Peyer's patch (tissue), 4 donors: Measurements from ENCODE around the gene ERAL1. TPM values are rescaled to one million over a fixed set of nuclear protein-coding genes. Genes with fewer than 3 reads are reported as not detected.

Source experiments
- DNase-seq, 3 donors: peaks; one replicate each; pipeline ENCODE4 v3.0.0-alpha.2; 2017 to 2019
- H3K27ac ChIP-seq, 4 donors: fragments of 200-600 bp; sonication (generic); one replicate each; pipeline ENCODE4 v1.5.1; 2016 to 2019
- H3K27me3 ChIP-seq, 2 donors: fragments of 200-600 bp; sonication (generic); one replicate each; pipeline ENCODE4 v1.5.1; 2019
- H3K36me3 ChIP-seq, 3 donors: fragments of 200-600 bp; sonication (generic); one replicate each; pipeline ENCODE4 v1.5.1; 2016 to 2019
- H3K4me1 ChIP-seq, 4 donors: fragments of 200-600 bp; sonication (generic); one replicate each; pipeline ENCODE4 v1.5.1; 2016 to 2019
- H3K4me3 ChIP-seq, 4 donors: fragments of 200-600 bp; sonication (generic); 1 replicate in 3 of 4; 2 replicates in 1 of 4; pipeline ENCODE4 v1.5.1; 2016 to 2019; ENCODE audit warnings: mild to moderate bottlenecking in 1 of 4
- H3K9me3 ChIP-seq, 4 donors: fragments of 200-600 bp; sonication (generic); one replicate each; pipeline ENCODE4 v1.5.1; 2016 to 2019; ENCODE audit warnings: mild to moderate bottlenecking in 1 of 4
- CTCF ChIP-seq, 6 experiments: fragments of 450-650 bp in 4 of 6; fragments of 200-600 bp in 2 of 6; sonication (generic) in 1 of 6; IDR thresholded peaks; one replicate each; pipeline ENCODE4 v1.5.1; 2017 to 2019; ENCODE audit warnings: antibody characterized with exemption in 6 of 6, mild to moderate bottlenecking in 3 of 6, moderate library complexity in 1 of 6
- POLR2A ChIP-seq, 2 donors: fragments of 450-650 bp; IDR thresholded peaks; one replicate each; pipeline ENCODE4 v1.5.1; 2017; ENCODE audit warnings: antibody characterized with exemption in 2 of 2, mild to moderate bottlenecking in 2 of 2, moderate library complexity in 2 of 2
- total RNA-seq, 4 donors: library from RNA; depleted of rRNA; stranded (reverse); fragments of >200 nt; gene quantifications; one replicate each; pipeline ENCODE4 v1.1.0, GENCODE V29; 2016

Gene ERAL1
- total RNA-seq, 4 donors from 2014 or later, result 43.8 to 118 (median 51.0) TPM

GRCh38 chr17:28882154-28882895 is 27.5 kb downstream of the ERAL1 start:
- TF ChIP-seq CTCF (IDR thresholded peaks at IDR 0.05), result no peak
- no peak for TF ChIP-seq POLR2A (IDR thresholded peaks at IDR 0.05)
- DNase-seq, result no peak
- Histone ChIP-seq H3K4me3 (no peak overlapping the region), H3K36me3 (peaks cover 0 to 69% (median 0%) of the 10 kb centered on the region in 3 donors), H3K27ac (no peak overlapping the region), H3K9me3 (no peaks in the 10 kb centered on the region), H3K4me1 (no peaks in the 10 kb centered on the region), H3K27me3 (no peaks in the 10 kb centered on the region)

GRCh38 chr17:28883967-28884702 is 29.3 kb downstream of the ERAL1 start:
- Histone ChIP-seq H3K4me1 (peaks cover 0 to 5% (median 0%) of the 10 kb centered on the region in 4 donors), H3K4me3 (no peak overlapping the region), H3K36me3 (peaks cover 0 to 64% (median 0%) of the 10 kb centered on the region in 3 donors), H3K27me3 (no peaks in the 10 kb centered on the region), H3K9me3 (no peaks in the 10 kb centered on the region), H3K27ac (no peak overlapping the region)
- DNase-seq, result no peak
- TF ChIP-seq CTCF (IDR thresholded peaks at IDR 0.05), result no peak
- no peak for TF ChIP-seq POLR2A (IDR thresholded peaks at IDR 0.05)

GRCh38 chr17:28885363-28885762 is 30.5 kb downstream of the ERAL1 start:
- Histone ChIP-seq H3K27ac (no peak overlapping the region), H3K36me3 (peaks cover 0 to 52% (median 0%) of the 10 kb centered on the region in 3 donors), H3K9me3 (no peaks in the 10 kb centered on the region), H3K4me3 (no peak overlapping the region), H3K27me3 (no peaks in the 10 kb centered on the region), H3K4me1 (peaks cover 0 to 5% (median 0%) of the 10 kb centered on the region in 4 donors)
- no peak for TF ChIP-seq POLR2A (IDR thresholded peaks at IDR 0.05)
- TF ChIP-seq CTCF (IDR thresholded peaks at IDR 0.05), result no peak
- DNase-seq, result no peak

- Histone ChIP-seq H3K9me3 (no peaks in the 10 kb centered on the region), H3K4me3 (no peak overlapping the region), H3K27me3 (no peaks in the 10 kb centered on the region), H3K27ac (no peak overlapping the region), H3K4me1 (peaks cover 0 to 5% (median 0%) of the 10 kb centered on the region in 4 donors), H3K36me3 (peaks cover 0 to 46% (median 0%) of the 10 kb centered on the region in 3 donors)
- TF ChIP-seq POLR2A (IDR thresholded peaks at IDR 0.05) (no peak), CTCF (IDR thresholded peaks at IDR 0.05) (no peak)
- no peak for DNase-seq
Measured at GRCh38 chr17:28885951-28886350, 31.1 kb downstream of the ERAL1 start.

GRCh38 chr17:28887871-28888471 is 33.2 kb downstream of the ERAL1 start:
- H3K36me3 ChIP-seq, result peaks cover 0 to 26% (median 0%) of the 10 kb centered on the region in 3 donors
- H3K27me3 ChIP-seq, result no peaks in the 10 kb centered on the region
- H3K27ac ChIP-seq, result peak overlapping the region in 1 of 4 donors; percentile 47
- no peak overlapping the region for H3K4me3 ChIP-seq
- H3K9me3 ChIP-seq, result no peaks in the 10 kb centered on the region
- TF ChIP-seq CTCF (IDR thresholded peaks at IDR 0.05) (no peak), POLR2A (IDR thresholded peaks at IDR 0.05) (no peak)
- peaks cover 0 to 11% (median 3%) of the 10 kb centered on the region in 4 donors for H3K4me1 ChIP-seq
- peak in 1 of 3 donors; percentile 27 for DNase-seq
